HG02798 (cell line): Measurements from ENCODE around the gene POM121C.
"Not testable (repeated sequence)": the region's sequence is repeated elsewhere in the genome, so short reads cannot be mapped to it uniquely, and the experiment has no call there.

ENCODE experiments used
- ATAC-seq: cut with Tn5 transposase; IDR thresholded peaks from one replicate; pipeline ENCODE4 v1.9.1; 2021; ENCODE audit warnings: mild to moderate bottlenecking; ENCODE audit not compliant: unreplicated experiment, poor library complexity

POM121C gene

DNA sequence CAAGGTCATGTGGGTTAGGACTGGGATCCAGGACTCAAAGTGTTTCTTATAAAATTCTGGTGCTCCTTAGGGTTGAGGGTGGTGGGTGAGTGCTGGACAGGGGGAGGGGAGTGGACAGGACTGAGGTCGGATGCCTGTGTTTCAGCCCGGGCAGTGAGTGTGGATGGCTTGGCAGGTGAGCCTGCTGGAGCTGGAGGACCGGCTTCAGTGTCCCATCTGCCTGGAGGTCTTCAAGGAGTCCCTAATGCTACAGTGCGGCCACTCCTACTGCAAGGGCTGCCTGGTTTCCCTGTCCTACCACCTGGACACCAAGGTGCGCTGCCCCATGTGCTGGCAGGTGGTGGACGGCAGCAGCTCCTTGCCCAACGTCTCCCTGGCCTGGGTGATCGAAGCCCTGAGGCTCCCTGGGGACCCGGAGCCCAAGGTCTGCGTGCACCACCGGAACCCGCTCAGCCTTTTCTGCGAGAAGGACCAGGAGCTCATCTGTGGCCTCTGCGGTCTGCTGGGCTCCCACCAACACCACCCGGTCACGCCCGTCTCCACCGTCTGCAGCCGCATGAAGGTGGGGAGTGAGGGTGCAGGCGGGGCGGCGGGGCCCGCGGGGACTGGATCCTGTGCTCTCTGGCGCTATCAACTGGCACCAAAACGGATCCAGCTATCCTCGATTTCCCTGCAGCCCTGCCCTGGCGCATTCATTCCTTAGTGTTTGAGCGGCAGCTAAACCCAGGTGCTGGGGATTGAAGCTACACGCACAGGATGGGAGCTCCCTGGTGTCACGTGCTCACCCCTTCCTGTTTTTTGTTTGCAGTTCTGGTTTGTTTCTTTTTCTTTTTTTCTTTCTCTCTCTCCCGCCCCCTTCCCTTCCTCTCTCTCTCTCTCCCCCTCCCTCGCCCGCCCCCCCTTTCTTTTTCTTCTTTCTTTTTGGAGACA, 87.1 kb downstream of the POM121C start:
- ATAC-seq, result peak; percentile 52

DNA sequence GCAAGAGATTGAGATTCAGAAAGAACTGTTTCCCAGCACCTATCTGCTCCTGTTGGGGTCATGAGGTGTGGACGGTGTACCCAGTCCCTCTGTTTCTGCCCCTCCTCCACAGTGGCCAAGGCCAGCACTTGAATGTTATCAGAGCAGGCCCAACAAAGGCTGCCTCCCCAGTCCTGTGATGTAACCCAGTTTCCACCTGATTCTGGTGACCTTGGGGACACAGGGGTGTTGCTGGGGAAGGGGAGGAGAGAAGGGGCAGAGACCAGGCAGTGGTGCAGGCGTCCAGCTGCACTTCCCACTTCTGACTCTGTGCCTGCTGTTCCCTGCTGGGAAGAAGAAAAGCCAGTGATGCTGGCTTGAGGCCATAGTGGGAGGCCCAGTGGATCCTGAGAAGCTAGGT, 88.2 kb downstream of the POM121C start:
- ATAC-seq, result not testable (repeated sequence)

DNA sequence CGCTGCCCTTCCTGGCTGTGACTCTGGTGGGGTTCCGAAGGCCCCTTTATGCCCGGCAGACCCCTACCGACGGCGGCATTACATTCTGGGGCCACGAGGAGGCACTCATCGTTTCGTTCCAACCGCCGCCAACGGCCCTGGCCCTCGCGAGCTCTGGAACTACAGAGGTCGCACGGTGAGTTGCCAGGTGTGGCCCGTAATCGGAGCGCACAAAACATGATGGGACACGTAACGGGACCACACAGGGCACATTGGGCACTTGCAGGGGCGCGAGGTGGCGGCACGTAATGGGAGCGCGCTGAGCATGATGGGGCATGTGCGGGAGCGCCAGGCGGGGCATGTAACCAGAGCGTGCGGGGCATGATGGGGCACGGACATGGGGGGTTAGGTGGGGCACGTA, 90.8 kb downstream of the POM121C start, which contains the start of gene TRIM73:
TRIM73 (plus strand) TSS at position 301 of the 400 bp plus-strand sequence. CDS start 3,305 bp downstream, outside the sequence.
- not testable (repeated sequence) for ATAC-seq

DNA sequence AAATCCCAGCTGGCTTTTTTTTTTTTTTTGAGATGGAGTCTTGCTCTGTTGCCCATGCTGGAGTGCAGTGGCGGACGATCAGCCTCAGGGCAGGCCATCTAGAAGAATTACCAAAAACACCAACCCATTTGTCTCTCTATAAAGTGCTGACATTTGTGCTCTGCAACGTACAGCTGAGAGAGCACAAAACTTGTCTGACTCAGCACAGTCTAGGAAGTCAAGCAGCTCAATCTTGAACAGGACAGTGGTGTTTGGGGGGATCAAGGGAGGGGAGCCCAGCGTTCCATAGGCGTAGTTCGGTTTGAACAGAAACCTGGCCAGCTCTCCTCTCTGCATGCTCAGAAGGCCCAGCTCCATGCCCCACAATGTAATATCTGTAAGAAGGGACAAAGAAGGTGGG, 92.9 kb downstream of the POM121C start:
- not testable (repeated sequence) for ATAC-seq

DNA sequence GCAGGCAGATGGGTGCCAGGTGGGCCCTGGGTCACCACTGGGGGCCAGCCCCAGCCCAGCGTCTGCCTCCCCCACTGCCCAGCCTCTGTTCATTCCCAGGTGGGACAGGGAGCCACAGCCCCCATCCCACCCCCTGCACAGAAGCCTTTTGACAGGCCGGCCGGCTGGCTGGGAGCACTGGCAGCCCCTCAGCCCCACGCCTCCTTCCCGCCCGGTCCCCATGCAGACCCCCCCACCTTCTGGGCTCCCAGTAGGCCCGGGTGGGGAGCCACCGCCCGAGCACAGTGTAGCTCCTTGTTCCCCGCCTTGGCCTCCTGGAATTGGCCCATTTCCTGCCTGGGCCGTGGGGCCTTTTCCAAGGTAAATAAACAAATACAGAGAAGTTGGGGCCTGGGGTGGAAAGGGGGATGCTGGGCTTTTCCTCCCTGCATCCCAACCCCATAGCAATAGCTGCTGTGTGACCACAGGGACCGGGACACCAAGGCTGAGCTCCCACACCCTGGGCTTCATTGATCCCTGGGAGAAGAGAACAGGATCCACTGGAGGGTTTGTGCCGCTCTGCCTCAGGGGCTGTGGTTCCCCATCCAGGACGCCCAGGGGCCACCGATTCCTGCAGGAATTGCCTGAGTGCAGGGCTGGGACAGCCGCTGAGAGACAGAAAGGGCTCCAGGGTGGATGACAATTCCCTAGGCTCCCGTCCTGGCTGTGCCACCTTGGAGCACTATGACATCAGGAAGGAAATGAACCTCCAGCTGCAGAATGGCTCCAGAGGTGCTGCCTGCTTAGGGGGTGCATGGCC, 111.4 kb downstream of the POM121C start:
- ATAC-seq, result not testable (repeated sequence)

DNA sequence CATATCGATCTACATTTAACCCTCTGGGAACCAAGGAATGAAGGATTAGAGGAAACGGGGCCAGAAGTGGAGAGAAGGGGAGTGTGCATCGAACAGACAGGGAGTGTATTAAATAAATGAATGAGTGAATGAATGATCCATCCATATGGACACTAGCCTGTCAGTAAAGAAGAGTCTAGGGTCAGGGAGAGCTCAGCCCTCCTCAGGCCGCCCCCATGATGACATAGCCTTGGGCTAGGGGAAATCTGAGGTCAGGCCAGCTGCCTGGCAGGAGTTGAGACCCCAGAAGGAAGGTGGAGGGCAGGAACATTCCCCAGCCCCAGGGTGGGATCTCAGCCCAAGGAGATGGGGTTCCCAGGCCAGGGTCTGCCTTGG, 112.0 kb downstream of the POM121C start:
- ATAC-seq, result not testable (repeated sequence)

DNA sequence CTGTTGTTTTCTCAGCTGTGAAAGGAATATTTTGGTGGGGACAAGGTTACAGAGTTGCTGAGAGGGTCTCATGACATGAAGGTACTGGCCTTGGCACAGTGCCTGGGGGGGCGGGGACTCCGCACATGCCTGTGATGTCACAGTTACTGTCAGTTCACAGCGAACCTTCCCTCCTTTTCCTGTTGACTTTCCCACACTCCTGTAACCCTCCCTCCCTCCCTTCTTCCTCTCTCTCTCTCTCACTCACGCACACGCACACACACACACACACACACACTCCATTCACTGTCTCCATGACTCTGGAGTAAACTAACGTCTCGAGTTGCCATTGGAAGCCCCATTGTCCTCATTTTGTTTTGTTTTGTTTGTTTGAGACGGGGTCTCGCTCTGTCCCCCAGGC, 118.8 kb downstream of the POM121C start:
- not testable (repeated sequence) for ATAC-seq
